NAMALWA (cell line): ENCODE results near the gene GSTM1.

Experiments used
- DNase-seq: peaks from one replicate; pipeline ENCODE4 v3.0.0-alpha.2; 2015; ENCODE audit warnings: low spot score

The GSTM1 gene

DNA sequence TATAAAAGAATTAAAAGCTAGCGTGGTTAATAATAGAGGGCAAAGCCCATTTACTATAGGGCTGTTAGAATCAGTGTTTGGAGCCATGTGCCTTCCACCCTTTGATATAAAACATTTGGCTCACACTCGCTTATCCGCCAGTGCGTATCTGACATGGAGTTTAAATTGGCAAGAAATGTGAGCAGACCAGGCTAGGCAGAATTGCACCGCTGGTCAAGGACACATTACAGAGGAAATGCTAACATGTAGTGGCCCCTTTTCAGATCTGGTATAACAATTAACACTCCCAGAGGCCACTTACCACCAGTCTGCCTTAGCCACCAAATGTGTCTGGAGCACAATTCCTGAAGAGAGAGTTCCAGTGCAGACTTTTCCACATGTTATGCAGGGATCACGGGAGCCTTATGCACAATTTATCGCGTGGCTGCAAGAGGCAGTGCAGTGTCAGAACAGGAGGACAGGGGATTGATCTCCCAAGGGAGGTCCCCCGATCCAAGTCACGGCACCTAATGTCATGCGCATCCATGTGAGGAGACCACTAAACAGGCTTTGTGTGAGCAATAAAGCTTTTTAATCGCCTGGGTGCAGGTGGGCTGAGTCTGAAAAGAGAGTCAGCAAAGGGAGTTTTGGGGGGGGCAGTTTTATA is 39.2 kb downstream of the GSTM1 start:
- no peak for DNase-seq

DNA sequence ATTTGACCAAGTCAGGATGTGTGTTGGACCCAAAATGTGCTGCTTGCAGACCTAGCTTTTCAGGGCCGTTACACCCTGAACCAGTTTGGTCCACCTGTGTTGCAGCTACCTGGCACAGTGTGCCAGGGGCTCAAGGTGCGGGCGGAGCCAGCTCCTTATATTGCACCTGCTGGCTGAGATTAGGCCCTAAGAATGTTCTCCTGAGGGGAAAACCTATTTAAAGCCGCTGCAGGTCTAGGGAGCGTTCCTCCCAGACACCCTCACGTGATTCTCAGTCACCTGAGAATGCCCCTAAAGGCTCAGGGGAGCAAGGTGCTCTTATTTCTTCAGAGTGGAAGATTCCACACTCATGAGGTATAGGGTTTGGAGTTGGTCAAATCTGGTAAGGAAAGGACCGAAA is 41.3 kb downstream of the GSTM1 start:
- DNase-seq, result no peak

DNA sequence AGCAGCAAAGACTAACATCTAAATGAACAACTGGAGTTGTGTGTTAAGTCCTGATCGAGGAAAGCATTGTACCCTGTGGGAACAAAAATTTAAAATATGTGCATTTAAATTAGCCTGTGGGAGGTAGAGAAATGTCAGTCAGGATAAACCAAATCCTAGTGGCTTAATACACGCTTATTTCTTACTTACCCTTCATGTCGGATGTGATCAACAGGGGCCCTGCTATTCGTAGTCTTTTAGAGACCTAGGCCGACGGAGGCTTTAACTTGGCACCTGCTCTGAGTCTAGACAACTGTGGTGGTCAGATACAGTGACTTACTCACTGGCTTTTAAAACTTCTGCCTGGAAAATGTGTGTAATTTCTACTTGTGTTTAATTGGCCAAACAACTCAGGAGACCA is 43.0 kb downstream of the GSTM1 start:
- DNase-seq, result no peak

DNA sequence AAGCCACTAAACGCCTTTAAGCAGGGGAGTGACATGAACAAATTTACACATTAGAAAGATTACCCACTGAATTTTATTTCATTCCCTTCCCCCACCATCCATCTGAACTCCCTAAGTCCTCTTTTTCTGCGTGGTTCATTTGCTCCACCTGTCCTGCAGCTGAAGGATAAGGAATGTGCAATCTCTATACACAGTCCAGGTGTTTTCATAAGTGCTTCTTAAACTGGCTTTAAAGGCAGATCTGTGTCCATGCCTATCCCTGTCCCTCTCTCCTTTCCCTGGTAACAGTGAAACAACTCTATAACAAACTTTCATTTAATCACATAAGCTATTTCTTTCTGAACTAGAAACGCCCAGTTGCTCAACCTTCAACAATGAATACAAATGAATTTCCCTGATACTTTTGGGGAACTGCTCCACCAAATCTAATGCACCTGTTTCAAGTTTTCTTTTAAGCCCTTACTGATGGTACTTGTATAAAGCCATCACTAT is 44.8 kb downstream of the GSTM1 start:
- DNase-seq, result no peak

DNA sequence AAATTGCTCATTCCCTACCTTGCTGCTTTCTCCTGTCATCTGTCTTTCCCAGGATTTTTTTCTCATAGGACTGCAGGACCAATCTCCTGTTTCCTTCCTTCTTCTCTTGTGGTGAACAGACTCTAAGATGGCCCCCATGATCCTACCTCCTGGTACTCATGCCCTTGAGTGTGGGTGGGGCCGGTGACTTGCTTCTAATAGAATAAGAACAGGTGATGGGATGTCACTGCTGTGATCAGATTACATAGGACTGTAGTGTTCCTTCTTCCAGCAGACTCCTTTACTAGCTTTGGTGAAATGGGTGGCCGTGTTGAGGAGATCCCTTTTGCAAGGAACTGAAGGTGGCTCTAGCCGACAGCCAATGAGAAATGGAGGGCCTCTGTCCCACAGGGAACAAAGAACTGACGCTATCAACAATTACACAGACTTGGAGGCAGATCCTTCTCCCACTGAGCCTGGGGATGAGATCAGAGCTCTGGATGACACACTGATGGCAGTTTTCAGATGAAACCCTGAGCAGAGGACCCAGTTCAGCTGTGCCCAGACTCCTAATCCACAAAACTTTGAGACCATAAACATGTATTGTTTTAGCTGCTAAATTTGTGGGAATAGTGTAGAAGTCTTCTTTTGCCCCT is 45.7 kb downstream of the GSTM1 start:
- DNase-seq, result no peak

DNA sequence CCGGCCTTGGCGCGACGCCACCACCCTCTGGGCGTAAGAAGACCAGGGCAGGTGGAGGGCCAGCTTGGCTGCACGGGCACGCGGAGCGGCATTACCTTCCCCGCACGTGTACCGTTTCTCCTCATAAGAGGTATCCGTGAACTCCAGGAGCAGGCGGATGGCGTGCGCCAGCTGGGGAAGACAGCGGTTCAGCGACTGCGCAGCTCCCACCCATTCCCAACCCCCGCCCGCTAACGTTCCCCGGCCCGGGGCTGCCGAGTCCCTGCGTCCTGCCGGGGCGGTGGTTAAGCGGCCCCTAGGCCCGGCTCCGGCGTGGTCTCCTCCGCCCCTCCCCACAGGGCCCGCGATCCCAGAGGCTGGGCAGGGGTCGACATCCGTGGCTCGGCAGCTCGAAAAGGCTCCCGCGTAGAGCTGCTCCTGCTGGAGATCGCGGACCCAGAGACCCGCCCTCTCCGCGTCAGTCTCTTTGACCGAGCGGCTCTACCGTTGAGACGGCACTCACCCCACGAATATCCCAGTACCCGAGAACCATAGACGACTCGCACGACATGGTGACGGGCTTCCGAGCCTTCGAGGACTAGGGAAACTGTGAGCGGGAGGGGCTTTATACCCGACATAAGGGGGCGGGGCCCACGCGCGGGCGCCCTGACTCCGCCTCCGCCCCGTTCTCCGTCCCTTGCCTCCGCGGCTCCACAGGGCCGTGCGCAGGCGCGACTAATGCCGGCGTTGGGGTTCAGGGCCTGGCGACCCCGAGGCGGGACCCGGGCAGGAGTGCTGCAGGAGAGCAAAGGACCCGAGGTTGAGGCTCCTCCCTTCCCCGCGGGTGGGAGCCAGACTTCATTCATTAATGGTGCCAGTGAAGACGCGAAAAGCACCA is 52.4 kb downstream of the GSTM1 start:
- DNase-seq, result no peak

DNA sequence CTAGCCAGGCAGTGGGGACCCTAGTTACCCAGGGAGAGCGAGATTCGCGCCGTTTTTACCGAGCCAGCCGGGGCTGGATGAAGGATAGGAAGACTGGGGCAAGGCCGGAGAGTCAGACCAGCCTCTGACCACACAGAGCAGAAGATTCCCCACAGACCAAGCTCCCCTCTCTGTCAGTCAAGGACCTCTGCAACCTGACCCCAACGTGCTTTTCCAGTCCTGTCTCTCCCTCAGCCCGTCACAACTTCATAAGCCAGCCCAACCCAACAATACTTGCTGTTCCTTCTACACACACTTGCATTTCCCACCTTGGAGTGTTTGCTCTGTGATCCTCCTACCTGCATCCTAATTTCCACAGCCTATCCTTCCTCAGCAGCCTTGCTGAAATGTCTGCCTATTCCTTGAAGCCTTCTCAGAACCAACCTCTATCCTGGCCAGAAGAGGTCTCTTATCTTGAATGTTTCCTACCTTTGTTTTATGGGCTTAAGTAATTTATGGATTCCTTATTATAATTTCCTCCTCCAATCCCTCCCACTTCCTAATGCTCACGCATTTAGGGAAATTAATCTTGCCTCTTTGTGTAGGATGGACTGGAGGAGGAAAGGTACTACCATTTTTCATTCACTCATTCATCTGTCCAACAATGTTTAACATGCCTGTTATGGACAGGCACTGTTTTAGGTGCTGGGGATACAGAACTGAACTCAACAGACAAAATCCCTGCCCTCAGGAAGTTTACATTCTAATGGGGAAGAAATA is 53.2 kb downstream of the GSTM1 start, which contains the start of gene GSTM3:
TSS of gene GSTM3 (minus strand) at position 424 of the 759 bp plus-strand sequence. CDS start 751 bp downstream, outside the sequence.
- DNase-seq, result no peak
